K562 (cell line): Measurements from ENCODE around the gene BLOC1S3. TPM values are rescaled to one million over a fixed set of nuclear protein-coding genes. Genes with fewer than 3 reads are reported as not detected.

Source experiments
- E2F5 ChIP-seq: sonication (generic); formaldehyde crosslinking; IDR thresholded peaks from 2 replicates; pipeline ENCODE4 v1.8.0; 2022; ENCODE audit warnings: mild to moderate bottlenecking, missing genetic modification reagents
- FOS ChIP-seq: IDR thresholded peaks from 3 replicates; pipeline ENCODE4 v1.6.1; 2011; ENCODE audit not compliant: insufficient read length; ENCODE audit errors: extremely low read depth
- KAT8 ChIP-seq: fragments of 450-650 bp; IDR thresholded peaks from 2 replicates; pipeline ENCODE4 v1.6.1; 2016; ENCODE audit warnings: low read depth, mild to moderate bottlenecking
- NEUROD1 ChIP-seq: fragments of 150-350 bp; IDR thresholded peaks from 2 replicates; pipeline ENCODE4 v1.6.1; 2014; ENCODE audit warnings: borderline replicate concordance, low read length, low read depth; ENCODE audit not compliant: partially characterized antibody
- NR3C1 ChIP-seq: sonication (generic); formaldehyde crosslinking; IDR thresholded peaks from 2 replicates; pipeline ENCODE4 v1.8.1; 2022; ENCODE audit warnings: missing genetic modification reagents
- PCBP2 ChIP-seq: fragments of 200-400 bp; formaldehyde crosslinking; IDR thresholded peaks from 2 replicates; pipeline ENCODE4 v1.6.1; 2018; ENCODE audit warnings: low read length, low read depth, mild to moderate bottlenecking, moderate library complexity; ENCODE audit not compliant: poor library complexity, severe bottlenecking
- SUPT5H ChIP-seq: fragments of 450-650 bp; IDR thresholded peaks from 2 replicates; pipeline ENCODE4 v1.6.1; 2016
- TBP ChIP-seq: optimal IDR thresholded peaks from 2 replicates; pipeline ENCODE3; 2011; ENCODE audit warnings: low read depth, low read length, improper control_type of control experiment
- ZEB2 ChIP-seq: fragments of 450-650 bp; IDR thresholded peaks from 2 replicates; pipeline ENCODE4 v1.6.1; 2016
- ZNF124 ChIP-seq: sonication (generic); formaldehyde crosslinking; IDR thresholded peaks from 2 replicates; pipeline ENCODE4 v1.8.1; 2022; ENCODE audit warnings: missing genetic modification reagents
- ZNF655 ChIP-seq: fragments of 250-450 bp; sonication (Bioruptor Pico); IDR thresholded peaks from 2 replicates; pipeline ENCODE4 v1.5.0; 2021
- polyA plus RNA-seq, 8 experiments: library from polyadenylated mRNA; depleted of rRNA in 4 of 8; stranded (reverse) in 5 of 8; unstranded in 3 of 8; fragments of >200 nt; fragmentation: Nextera tagmentation in 2 of 8; fragmentation: Illumina TruSeq in 1 of 8; extraction: Ambion mirVana in 2 of 8; extraction: Trizol in 1 of 8; gene quantifications; 2 replicates each; pipeline versions ENCODE4 v1.2.1 to v1.2.3, GENCODE V29; 2011 to 2014; ENCODE audit warnings: inconsistent platforms in 1 of 8, missing spikeins in 1 of 8
- total RNA-seq, 7 experiments: library from RNA; depleted of rRNA in 6 of 7; stranded (reverse); fragments of >200 nt in 6 of 7; fragmentation: Illumina TruSeq in 2 of 7; extraction: Trizol in 2 of 7; gene quantifications; 2 replicates each; pipeline versions ENCODE4 v1.2.1 to v1.2.3, GENCODE V29; 2011 to 2021; ENCODE audit warnings: low replicate concordance in 1 of 7
- TF ChIP-seq, protein P1 (sequence below), 2 experiments: IDR thresholded peaks in 1 of 2; conservative IDR thresholded peaks in 1 of 2; 2 replicates each; pipeline ENCODE4 v1.6.1; 2016; ENCODE audit warnings: low read depth in 2 of 2, mild to moderate bottlenecking in 1 of 2, missing compliant biosample characterization in 1 of 2, missing genetic modification characterization in 1 of 2, moderate library complexity in 1 of 2
- TF ChIP-seq, protein P2 (sequence below): fragments of 450-650 bp; formaldehyde crosslinking; IDR thresholded peaks from 2 replicates; pipeline ENCODE4 v1.4.0; 2020; ENCODE audit warnings: mild to moderate bottlenecking, moderate library complexity

Gene BLOC1S3
- total and polyA plus RNA-seq, 9 of the 15 experiments (the other 6 are each of a cell fraction or from before 2014, with no cell fraction given) = 3.9 to 20.2 (median 10.4) TPM

DNA sequence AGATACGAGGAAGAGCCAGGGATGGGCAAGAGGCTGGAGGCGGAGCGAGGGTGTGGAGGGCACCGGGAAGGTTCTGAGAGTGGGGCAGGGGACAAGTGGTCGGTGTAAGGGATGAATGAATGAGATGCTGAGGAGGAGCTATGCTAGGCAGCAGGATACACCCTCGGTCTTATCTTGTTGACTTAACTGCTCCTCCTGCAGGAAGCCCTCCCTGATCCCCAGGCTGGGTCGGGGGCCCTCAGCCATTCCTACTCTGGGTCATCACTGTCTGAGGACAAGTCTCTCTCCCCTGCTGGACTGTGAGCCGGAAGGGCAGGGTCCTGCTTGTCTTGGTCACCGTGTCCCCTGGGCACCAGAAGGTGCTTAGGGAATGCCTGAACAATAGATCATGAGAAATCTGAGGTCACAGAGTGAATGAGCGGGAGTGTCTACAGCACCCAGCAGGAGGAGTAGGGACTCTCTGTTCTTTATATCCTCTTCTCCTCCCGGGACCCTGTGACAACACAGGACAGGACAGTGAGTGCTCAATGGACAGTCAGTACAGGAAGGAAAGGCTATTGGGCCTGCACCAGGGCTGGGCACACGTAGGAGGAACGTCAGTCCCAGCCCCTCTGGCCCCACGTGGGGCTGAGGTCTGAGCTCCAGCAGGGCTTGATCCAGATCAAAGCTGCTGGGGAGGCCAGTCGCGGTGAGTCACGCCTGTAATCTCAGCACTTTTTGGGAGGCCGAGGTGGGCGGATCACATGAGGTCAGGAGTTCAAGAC, 24.3 kb upstream of the BLOC1S3 start (continued):
- TF ChIP-seq, protein P1, sequence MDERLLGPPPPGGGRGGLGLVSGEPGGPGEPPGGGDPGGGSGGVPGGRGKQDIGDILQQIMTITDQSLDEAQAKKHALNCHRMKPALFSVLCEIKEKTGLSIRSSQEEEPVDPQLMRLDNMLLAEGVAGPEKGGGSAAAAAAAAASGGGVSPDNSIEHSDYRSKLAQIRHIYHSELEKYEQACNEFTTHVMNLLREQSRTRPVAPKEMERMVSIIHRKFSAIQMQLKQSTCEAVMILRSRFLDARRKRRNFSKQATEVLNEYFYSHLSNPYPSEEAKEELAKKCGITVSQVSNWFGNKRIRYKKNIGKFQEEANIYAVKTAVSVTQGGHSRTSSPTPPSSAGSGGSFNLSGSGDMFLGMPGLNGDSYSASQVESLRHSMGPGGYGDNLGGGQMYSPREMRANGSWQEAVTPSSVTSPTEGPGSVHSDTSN (CRISPR knock-in tag; IDR thresholded peaks at IDR 0.05; ENCODE audit: low read depth) = no peak
- TF ChIP-seq, protein P1 (tag; conservative IDR thresholded peaks at IDR 0.05; ENCODE audit: low read depth) = no peak
- TF ChIP-seq ZEB2 = no peak
- TF ChIP-seq E2F5 (CRISPR knock-in tag) = no peak
- no peak for TF ChIP-seq KAT8
- TF ChIP-seq NEUROD1 = no peak
- TF ChIP-seq SUPT5H = no peak
- TF ChIP-seq, protein P2, sequence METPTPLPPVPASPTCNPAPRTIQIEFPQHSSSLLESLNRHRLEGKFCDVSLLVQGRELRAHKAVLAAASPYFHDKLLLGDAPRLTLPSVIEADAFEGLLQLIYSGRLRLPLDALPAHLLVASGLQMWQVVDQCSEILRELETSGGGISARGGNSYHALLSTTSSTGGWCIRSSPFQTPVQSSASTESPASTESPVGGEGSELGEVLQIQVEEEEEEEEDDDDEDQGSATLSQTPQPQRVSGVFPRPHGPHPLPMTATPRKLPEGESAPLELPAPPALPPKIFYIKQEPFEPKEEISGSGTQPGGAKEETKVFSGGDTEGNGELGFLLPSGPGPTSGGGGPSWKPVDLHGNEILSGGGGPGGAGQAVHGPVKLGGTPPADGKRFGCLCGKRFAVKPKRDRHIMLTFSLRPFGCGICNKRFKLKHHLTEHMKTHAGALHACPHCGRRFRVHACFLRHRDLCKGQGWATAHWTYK = no peak
- TF ChIP-seq ZNF655 = no peak
- TF ChIP-seq NR3C1 = no peak
- TF ChIP-seq FOS = peak; percentile 1
- no peak for TF ChIP-seq PCBP2
- no peak for TF ChIP-seq TBP
- TF ChIP-seq ZNF124 = no peak
